LNCAP (cell line): ENCODE results near the gene SMARCA4.

ENCODE experiments used
- CTCF ChIP-seq: fragments of 450-650 bp; IDR thresholded peaks from 2 replicates; pipeline ENCODE4 v1.5.1; 2017; ENCODE audit warnings: mild to moderate bottlenecking

The SMARCA4 gene

GRCh38 chr19:10919352-10920287 is 41.2 kb upstream of the SMARCA4 start:
- no peak for TF ChIP-seq CTCF

GRCh38 chr19:10920288-10920655 is 40.6 kb upstream of the SMARCA4 start:
- TF ChIP-seq CTCF, result no peak

DNA sequence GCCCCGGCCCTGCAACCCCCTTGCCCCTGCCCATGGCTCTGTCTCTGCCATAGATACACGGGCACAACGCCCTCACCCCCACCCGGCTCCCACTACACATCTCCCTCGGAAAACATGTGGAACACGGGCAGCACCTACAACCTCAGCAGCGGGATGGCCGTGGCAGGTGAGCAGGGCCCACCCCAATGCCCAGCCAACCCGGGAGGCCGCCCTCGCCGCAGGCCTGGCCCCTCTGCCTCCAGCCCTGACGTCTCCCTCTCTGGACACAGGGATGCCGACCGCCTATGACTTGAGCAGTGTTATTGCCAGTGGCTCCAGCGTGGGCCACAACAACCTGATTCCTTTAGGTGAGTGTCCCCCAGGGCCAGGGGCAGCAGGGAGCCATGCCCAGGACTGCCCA is 40.0 kb upstream of the SMARCA4 start:
- no peak for TF ChIP-seq CTCF

DNA sequence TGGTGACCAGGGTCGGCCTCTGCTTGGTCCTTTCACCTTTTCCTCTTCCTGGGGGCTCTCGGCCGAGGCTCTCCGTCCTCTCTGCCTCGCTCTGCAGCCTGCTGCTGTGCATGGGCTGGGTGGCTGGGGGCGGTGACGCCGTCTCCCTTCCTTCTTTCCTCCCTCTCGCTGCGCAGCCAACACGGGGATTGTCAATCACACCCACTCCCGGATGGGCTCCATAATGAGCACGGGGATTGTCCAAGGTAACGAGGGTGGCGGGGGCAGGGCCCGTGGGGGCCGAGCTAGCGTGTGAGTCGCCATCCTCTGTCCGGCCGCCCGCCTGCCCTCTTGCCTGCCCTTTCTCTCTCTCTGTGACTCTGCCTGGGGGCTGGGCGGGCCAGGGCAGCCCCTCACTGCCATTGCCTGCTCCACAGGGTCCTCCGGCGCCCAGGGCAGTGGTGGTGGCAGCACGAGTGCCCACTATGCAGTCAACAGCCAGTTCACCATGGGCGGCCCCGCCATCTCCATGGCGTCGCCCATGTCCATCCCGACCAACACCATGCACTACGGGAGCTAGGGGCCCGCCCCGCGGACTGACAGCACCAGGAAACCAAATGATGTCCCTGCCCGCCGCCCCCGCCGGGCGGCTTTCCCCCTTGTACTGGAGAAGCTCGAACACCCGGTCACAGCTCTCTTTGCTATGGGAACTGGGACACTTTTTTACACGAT is 39.5 kb upstream of the SMARCA4 start:
- no peak for TF ChIP-seq CTCF

GRCh38 chr19:10921910-10922637 is 38.8 kb upstream of the SMARCA4 start:
- TF ChIP-seq CTCF, result no peak

DNA sequence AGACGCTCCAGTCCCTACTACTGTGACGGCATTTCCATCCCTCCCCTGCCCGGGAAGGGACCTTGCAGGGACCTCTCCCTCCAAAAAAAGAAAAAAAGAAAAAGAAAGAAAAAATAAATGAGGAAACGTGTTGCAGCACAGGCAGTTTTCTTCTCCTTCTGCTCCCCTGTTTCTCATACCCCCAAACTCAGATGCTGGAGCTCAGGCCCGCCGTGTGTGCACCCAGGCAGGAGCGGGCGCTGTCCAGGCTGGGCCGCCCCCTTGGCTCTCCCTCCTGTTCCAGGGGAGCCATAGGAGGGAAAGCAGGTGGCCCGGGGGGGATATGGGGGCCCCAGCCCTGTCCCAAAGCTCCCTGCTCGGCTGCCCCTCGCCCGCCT is 38.2 kb upstream of the SMARCA4 start:
- no peak for TF ChIP-seq CTCF

- no peak for TF ChIP-seq CTCF
These were observed 37.3 kb upstream of the SMARCA4 start for GRCh38 chr19:10923260-10924112.
